ENCODE data around the gene SLC9A9. TPM values are rescaled to one million over a fixed set of nuclear protein-coding genes. Genes with fewer than 3 reads are reported as not detected.

The SLC9A9 gene
- total RNA-seq, 1 donor from 2014 or later: 14.6 TPM

GRCh38 chr3:143495527-143495926 lies 352.7 kb downstream of the SLC9A9 start:
- ATAC-seq: no peak

- ATAC-seq: no peak
These were observed 361.7 kb downstream of the SLC9A9 start for GRCh38 chr3:143486611-143487010.

DNA sequence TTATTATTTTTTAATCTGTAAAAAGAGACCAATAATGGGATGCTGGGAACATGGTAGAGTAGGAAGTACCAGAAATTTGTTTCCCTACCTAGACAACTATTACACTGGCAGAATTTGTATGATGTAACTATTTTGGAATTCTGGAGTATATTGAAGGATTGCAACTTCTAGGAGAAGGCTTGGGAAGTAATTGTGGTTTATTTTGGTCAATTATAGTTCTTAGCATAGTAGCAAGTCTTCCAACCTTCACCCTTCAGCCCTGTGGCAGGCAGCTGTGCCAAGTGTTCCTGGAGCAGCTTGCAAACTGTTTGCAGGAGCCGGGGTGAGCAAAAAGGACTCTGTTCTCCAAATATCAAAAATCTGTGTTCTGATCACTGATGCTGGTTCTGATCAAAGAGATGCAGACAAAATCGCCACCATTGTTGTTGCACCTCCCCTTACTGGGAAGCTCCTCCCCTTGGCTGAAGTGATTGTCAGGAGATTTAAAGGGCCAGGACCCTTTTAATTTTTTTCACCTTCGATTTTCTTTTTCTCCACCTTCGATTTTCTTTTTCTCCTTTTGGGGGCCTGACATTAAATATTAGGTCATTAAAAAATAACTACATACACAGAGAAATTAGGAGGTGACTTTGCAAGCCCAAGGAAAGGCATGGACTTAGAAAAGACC lies 363.3 kb downstream of the SLC9A9 start:
- no peak for ATAC-seq

DNA sequence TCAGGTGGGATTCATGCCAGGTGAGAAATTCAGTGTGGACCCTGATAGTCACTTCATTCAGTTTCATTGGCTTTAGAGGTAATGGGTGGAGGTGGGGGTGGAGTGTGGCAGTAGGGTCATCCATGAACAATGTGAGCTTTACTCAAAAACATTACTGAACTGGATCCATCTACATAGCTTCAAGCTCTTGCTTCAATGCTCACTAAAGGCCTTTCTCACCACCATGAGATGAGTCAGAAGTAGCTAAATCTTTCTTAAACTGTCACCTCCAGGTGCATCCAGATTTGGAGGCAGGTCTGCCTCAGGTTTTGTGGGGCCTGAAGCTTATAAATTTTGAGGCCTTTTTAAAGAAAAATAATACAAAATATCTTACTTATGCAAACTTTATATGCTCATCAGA lies 365.1 kb downstream of the SLC9A9 start:
- no peak for ATAC-seq

- peak; percentile 48 for ATAC-seq
These were observed 365.9 kb downstream of the SLC9A9 start for GRCh38 chr3:143482106-143483088.

DNA sequence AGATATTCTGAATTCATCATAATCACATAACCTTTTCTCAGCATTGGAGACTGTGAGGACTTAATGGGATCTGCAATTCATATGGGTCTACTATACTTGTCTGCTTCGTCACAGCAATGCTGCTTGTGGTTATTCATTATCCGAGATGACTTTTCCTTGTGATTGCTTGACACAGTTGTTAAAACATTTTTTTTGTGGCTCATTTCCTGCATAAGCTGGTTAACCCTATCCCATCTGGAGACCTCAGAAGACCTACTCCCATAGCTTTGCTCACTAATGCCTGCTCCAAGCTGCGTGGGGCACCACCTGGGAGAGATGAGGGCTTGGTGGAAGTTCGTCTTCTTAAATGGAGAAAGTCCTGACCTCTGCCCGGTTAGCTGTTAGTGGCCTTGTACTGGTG lies 367.9 kb downstream of the SLC9A9 start:
- ATAC-seq: no peak

DNA sequence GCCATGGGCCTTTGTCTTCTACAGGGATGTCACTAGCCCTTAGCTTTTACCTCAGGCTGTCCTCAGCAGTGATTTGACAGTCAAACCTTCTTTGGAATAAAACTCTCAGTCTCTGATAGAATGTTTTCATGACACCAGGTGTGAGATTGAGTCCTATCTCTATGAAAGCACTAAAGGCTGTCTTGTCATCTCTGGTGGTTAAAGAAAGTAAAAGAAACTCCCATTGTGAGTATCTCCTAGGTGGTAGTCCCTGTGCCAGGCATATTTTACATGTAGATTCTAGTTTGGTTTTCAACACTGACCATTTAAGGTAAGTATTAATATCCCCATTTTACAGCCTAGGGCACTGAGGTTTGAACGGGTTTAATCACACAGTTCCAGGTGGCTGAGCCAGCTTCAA lies 368.5 kb downstream of the SLC9A9 start:
- ATAC-seq: no peak

DNA sequence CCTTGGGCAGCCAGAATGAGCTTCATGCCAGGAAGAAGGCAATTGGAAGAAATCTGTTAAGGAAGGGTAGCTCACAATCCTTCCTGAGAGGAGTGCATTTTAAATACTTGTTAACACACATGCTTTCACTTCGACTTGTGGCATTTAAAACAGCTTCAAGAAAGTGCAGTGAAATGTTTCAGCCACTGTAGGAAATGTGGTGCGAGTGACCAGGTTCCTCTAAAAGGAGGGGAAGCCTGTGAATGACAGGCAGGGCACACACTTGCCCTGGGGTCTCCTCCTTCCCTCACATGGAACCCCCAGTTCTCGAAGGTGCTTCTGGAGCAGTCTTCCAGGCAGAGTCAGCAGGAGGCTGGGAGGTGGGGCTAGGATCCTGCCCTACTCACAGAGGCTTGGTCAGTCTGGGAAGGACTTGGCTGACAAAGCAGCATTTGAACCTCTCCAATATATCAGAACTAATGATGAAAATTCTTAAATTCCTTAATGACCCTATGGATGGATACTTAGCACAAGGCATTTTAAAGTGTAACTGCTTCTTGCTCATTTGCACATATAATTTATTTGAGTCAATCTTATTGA lies 370.1 kb downstream of the SLC9A9 start:
- no peak for ATAC-seq

DNA sequence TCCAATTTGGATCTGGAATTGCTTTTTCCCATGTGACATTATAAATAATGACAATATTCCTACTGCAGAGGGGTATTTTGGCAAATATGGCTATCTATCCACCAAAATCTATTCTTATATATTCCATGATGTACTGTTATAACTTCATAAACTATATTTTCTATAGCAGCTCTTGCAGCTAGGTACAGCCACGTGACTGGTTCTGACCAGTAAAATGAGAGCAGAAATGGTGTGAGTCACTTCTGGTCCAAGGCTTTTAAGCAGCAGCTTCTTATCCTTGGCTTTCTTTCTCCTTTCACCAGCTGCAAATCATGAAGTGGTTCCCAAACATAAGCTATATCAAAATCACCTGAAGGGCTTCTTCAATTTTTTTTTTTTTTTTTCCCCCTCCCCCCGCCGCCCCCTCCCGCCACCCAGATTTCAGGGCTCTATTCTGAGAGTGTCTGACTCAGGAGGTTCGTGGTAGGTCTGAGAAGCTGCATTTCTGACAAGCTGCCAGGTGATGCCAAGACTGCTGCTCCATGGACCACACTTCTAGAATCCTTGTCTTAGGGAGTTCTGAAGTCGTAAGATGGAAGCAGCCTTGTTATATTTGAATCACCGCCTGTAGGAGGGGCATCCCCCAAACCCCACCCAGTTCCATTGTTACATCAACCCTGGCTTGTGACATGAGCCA lies 371.2 kb downstream of the SLC9A9 start:
- ATAC-seq: no peak

DNA sequence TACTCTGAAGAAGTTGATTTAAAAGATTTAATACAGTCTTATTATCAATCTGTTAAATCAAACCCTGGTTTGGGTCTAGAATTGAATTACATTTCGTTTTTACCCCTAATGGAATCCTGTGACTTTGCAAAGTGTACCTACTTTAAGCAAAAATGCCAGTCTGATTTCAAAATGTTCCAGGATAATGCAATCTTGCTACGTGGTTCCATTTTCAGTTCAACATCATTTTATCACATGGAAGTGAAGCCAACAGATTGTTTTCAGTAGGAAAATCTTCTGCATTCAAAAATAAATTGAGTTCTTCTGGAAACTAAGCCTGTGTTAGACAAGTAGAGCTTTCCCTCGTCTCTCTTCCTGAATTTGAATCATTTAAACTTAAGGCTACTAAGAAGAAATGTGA lies 372.3 kb downstream of the SLC9A9 start:
- ATAC-seq: no peak

- ATAC-seq: no peak
These were observed 375.3 kb downstream of the SLC9A9 start for GRCh38 chr3:143472731-143473523.

DNA sequence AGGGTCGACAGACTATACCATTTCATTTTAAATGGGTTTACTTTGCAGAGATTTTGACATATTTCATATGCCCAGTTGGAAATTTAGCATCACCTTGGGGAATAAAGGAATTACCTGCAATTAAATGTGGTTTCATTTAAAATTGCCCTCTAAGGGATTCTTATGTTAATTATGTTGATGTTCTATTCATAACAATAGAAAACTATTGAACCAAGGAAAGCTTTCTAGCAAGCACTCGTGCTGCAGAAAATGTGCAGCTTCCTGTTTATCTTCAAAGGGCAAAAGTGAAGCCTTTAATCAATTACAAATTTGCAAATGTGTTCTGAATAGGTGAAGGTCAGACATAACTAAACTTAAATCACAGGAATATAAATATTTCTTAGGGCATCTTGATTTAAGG lies 376.6 kb downstream of the SLC9A9 start:
- no peak for ATAC-seq

DNA sequence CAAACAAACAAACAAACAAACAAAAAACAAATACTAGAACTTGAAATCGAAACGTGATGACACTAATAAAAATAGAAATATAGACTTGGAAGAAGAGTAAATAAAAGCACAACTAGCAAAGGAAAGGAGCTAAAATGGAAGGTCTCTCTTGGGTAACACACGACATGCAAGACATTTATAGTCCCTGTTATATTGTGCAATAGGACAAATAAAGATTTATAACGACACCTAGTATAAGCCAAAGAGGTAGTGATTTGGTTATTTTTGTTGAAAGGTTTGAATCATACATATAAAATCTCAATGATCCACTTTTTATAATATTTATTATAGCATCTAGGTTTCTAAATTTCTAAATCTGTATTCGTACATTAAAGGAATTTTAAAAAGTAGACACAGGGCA lies 379.1 kb downstream of the SLC9A9 start:
- no peak for ATAC-seq

DNA sequence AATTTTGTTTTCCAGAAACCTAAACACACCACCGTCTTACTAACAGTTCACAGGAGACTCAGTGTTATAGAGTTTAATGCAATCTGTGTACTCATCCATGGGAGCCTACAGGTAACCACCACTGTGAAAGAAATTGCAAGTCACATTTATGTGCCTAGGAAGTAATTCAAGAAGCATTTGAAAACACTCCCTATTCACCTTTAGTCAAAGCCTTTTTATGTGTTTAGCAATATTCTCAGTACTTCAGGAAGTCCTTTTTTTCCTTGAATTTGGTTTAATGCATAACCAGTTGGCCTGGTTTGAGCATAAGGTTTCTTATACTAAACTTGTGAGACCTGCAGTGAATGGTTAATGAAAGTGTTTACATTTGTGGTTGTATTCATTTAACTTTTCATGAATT lies 382.6 kb downstream of the SLC9A9 start:
- ATAC-seq: peak; percentile 48

GRCh38 chr3:143464850-143465249 lies 383.4 kb downstream of the SLC9A9 start:
- ATAC-seq: peak; percentile 43

DNA sequence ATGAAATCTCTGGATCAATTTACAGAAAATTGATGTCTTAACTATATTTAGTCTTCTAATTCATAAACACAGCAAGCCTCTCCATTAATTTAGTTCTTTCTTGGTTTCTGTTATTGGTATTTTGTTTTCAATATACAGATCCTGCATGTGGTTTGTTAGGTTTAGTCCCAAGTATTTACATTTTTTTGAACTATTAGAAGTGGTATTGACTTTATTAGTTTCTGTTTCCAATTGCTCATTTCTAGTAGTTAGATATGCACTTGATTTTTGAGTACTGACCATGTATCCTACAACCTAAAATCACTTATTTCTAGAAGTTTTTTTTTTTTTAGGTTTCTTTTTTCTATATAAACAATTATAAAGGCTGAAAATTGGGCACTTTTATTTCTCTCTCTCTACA lies 392.8 kb downstream of the SLC9A9 start:
- no peak for ATAC-seq

GRCh38 chr3:143450632-143451031 lies 397.6 kb downstream of the SLC9A9 start:
- ATAC-seq: no peak

DNA sequence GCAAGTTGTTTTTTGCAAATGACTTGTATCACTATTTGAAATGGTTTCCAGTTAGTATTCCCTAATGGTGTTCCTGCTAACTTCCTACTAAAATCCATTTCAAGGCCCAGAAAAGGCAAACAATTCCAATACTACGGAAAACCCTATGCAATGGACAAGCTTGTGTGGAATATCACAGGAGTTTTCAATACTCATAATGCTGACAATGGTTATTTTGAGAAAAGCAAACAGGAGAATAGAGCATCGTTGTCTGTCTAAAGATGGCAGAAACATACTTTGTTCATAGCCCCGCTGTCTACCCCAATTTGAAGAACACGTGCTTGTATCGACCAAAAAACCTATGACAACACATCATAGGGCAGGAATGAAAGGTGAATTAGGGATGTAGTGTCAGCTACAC lies 400.8 kb downstream of the SLC9A9 start:
- no peak for ATAC-seq

DNA sequence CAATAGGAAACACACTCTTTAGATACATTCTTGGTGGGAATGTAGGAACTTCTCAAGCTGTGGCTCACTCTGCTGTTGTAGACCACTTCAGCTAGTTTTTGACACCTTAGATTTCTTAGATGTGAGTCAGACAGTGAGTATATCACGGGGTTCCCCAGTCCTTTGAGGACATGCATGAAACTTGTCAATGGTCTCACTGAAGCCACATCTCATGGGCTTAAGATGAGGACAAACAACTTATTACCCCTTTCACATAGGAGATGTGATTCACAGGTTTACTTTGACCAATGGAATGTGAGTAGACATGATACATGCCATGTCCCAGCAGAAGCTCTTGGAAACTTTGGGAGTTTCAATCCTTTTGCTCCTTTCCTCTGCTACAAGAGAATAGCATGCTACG lies 403.1 kb downstream of the SLC9A9 start:
- ATAC-seq: peak; percentile 45

DNA sequence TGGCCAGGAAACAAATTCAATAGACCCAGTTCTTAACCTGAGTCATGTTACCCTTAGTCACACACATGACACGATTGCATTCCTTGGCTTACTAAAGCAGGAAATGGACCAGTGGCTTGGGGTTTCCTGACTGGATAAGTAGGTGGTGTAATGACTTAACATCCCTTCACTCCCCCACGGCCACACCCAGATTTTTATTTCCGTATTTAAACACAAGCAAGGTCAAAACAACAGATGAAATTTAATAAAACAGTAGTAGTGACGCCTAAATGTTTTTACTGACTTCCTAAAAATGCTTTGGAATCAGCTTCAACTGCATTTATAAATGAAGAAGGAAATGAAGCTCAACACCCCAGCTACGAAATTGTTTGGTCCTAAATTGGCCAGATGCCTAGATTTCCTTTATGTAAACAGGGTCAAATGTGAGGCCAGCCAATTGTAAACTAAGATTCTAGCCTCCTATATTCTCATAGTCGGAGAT lies 404.4 kb downstream of the SLC9A9 start:
- peak; percentile 100 for ATAC-seq

DNA sequence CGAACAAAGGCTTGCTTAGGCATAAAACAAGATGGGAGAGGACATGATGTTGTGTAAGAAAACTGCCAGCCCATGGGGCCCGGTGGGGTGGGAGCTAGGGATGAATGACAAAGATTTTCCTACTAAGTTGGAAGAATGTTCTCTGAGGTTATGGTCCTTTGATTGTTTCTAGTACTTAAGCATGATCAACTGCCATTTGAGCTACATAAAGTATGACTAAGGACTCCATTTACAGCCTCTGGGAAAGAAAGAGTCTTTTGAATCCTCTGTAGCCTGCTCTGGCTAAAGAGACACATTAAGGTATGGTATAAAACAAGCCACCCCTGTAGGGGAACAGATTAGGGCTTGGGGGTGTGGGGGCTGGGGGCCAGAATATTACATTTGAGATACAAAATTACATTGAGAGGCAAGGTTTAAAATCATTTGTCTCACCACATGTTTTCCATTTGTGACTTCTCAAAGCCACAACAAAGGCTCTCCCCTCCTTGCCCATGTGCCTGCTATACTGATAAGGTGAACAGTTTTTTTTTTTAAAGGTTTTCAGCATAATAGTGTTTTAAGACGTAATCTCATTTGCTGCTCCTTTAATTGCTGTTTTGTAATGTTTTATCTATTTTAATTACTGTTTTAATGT lies 405.3 kb downstream of the SLC9A9 start:
- ATAC-seq: no peak
